ENCODE data around the gene RNF151.

Gene RNF151

DNA sequence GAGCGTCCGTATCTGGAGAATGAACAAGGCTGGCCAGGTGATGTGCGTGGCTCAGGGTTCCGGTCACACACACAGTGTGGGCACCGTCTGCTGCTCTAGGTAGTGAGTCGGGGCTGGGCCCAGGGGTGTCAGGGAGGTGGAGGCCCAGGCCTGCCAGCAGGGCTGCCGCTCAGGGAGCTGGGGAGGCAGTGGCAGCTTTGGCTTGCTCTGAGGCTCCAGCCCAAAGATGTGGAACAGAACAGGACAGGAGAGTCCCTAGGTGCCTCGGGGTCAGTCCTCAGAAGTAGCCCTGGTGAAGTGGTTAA, 9.5 kb downstream of the RNF151 start:
- DNase-seq (ENCODE audit: insufficient read length, low spot score) (no peak), FAIRE-seq (no peak)

DNA sequence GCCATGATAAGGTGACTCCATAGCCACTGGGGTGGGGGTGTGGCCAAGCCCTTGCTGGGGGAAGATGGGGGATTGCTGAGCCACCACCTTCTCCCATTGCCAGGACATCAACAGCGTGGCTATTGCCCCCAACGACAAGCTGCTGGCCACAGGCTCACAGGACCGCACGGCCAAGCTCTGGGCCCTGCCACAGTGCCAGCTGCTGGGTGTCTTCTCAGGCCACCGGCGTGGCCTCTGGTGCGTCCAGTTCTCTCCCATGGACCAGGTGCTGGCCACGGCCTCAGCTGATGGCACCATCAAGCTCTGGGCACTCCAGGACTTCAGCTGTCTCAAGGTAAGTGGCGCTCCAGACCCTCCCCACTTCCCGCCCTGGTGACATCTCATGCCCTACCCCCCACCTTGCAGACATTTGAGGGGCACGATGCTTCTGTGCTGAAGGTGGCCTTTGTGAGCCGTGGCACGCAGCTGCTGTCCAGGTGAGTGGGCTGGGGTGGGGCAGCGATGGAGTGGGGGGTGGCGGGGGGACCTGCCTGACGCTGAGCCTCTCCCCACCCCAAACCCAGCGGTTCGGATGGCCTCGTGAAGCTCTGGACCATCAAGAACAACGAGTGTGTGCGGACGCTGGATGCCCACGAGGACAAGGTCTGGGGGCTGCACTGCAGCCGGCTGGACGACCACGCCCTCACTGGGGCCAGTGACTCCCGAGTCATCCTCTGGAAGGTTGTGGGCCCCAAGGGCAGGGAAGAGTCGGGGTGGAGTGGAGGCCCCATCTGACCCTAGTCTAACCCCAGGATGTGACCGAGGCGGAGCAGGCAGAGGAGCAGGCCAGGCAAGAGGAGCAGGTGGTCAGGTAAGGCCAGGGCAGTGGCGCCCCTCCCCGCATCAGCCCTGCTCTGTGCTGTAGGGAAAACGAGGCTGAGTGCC, 10.6 kb downstream of the RNF151 start:
- DNase-seq (ENCODE audit: insufficient read length, low spot score) (no peak), FAIRE-seq (no peak)

DNA sequence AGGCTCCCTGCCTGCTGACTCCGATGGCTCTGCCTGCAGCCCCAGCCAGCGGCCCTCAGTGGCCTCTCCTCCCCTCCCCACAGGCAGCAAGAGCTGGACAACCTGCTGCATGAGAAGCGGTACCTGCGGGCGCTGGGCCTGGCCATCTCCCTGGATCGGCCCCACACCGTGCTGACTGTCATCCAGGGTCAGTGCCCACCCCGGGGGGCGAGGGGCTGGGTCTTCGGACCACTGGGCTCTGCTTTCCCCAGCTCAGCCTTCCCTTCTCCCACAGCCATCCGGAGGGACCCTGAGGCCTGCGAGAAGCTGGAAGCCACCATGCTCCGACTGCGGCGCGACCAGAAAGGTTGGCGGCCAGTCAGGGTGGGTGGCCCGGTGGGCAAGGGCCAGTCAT, 11.2 kb downstream of the RNF151 start:
- FAIRE-seq (no peak), DNase-seq (ENCODE audit: insufficient read length, low spot score) (no peak)

- DNase-seq (ENCODE audit: insufficient read length, low spot score) (no peak), FAIRE-seq (no peak)
Measured at GRCh38 chr16:1978476-1979120, 11.9 kb downstream of the RNF151 start.

DNA sequence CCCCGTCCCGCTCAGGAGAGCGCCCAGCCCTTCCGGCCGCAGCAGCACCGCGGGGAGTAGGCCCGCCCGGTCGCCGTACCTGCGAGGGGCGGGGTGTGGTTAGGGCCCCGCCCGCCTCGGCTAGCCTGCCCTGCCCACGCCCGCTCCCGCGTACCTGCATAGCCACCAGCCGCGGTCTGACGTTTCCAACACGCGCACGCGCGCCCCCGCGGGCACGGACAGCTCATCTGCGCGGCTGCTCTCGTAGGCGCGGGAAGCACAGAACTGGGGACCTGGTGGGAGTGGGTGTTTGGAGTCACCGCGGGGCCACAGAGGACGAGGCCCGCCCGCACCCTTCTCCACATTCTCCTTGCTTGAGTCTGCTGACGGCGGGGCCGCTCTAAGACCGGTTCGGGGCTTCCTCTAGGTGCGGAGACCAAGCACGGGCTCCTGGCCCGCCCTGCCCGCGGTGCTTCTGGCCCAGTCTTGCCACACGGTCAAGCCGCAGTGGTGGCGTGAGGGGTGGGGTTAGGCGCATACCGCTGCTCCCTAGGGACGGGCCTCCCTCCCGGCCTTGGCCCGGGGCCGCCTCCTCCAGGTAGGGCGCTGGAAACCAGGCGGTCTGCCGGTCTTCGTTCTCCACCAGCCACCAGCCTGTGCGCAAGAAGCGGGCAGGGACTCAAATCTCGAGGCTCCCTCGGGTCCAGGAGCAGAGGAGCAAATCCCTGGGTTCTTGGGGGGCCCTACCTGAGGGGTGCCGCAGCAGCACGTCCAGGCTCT, 12.8 kb downstream of the RNF151 start:
- no peak for FAIRE-seq
- DNase-seq (ENCODE audit: insufficient read length, low spot score) = no peak

GRCh38 chr16:1980030-1980769, 13.5 kb downstream of the RNF151 start:
- FAIRE-seq = no peak
- no peak for DNase-seq (ENCODE audit: insufficient read length, low spot score)

GRCh38 chr16:1980770-1981087, 14.1 kb downstream of the RNF151 start:
- DNase-seq (ENCODE audit: insufficient read length, low spot score) = no peak
- no peak for FAIRE-seq

GRCh38 chr16:1981398-1981836, 14.8 kb downstream of the RNF151 start, which contains the start of gene NOXO1:
TSS of gene NOXO1 (minus strand) at chr16:1981469. CDS start at chr16:1981179, 290 bp downstream.
- no peak for DNase-seq (ENCODE audit: insufficient read length, low spot score)
- no peak for FAIRE-seq

- DNase-seq (ENCODE audit: insufficient read length, low spot score) (no peak), FAIRE-seq (no peak)
Measured at GRCh38 chr16:1982013-1982433, 15.4 kb downstream of the RNF151 start.

DNA sequence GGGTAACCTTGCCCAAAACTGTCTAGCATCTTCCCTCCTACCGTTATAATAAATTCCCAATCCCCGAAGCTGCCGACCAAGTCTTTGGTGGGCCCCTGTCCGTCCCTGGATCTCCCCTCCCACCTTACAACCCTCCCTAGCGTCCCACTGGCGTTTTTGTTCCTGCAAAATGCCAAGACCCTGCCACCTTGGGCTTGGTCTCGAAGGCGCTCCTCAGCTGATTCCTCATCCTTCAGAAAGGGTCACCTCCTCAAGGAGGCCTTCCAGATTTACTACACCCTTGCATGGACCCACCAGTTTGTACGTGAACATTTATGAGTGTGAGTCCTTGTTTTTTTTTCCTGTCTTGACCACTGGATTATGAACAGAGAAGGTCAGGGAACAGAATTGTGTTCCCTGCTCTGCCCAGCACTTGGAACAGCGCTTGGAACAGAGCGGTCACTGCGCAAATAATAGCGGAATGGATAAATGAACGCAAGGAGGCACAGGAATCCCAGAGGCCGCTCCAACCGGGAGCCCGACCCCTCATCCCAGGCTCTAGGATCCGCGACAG, 16.4 kb downstream of the RNF151 start:
- DNase-seq (ENCODE audit: insufficient read length, low spot score) (no peak), FAIRE-seq (no peak)

- FAIRE-seq (peak; percentile 90), DNase-seq (ENCODE audit: insufficient read length, low spot score) (peak; percentile 97)
Measured at GRCh38 chr16:1983544-1984346, 17.1 kb downstream of the RNF151 start, which contains the start of gene GFER. TSS of gene GFER (plus strand) at chr16:1984193. CDS start at chr16:1984219, 26 bp downstream.

DNA sequence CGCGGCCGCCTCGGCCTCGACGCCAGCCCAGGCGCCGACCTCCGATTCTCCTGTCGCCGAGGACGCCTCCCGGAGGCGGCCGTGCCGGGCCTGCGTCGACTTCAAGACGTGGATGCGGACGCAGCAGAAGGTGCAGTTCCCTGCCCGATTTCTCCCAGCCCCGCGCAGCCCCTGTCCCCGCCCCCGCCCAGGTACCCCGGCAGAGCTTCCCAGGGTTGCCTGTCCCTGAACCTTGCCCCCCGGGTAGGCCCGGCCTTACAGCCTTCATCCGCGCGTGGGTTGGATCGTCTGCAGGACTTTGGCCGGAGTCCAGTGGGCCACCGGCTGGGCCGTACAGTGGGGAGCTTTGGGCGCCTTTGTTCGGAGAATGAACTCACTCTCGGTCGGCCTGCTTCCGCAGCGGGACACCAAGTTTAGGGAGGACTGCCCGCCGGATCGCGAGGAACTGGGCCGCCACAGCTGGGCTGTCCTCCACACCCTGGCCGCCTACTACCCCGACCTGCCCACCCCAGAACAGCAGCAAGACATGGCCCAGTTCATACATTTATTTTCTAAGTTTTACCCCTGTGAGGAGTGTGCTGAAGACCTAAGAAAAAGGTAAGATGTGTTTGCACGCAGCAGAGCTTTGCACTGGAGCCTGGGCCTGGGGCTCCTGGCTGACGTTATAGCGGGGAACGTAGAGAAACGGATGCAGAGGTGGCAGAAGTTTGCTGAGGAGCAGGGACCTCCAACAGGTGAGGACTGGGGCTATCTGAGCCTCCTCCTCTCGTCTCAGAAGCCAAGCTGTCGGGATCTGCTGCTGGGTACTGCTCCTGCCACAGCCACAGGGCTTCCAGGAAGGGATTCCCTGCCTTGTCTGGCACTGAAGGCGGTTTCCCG, 17.9 kb downstream of the RNF151 start:
- FAIRE-seq = peak; percentile 53
- DNase-seq (ENCODE audit: insufficient read length, low spot score) = no peak

- no peak for FAIRE-seq
Measured at GRCh38 chr16:1985466-1986150, 19.0 kb downstream of the RNF151 start.

GRCh38 chr16:1987198-1987597, 20.5 kb downstream of the RNF151 start:
- no peak for DNase-seq (ENCODE audit: insufficient read length, low spot score)
- no peak for FAIRE-seq

More at GRCh38 chr16:1985466-1986150, 19.0 kb downstream of the RNF151 start:
- no peak for DNase-seq (ENCODE audit: insufficient read length, low spot score)

DNA sequence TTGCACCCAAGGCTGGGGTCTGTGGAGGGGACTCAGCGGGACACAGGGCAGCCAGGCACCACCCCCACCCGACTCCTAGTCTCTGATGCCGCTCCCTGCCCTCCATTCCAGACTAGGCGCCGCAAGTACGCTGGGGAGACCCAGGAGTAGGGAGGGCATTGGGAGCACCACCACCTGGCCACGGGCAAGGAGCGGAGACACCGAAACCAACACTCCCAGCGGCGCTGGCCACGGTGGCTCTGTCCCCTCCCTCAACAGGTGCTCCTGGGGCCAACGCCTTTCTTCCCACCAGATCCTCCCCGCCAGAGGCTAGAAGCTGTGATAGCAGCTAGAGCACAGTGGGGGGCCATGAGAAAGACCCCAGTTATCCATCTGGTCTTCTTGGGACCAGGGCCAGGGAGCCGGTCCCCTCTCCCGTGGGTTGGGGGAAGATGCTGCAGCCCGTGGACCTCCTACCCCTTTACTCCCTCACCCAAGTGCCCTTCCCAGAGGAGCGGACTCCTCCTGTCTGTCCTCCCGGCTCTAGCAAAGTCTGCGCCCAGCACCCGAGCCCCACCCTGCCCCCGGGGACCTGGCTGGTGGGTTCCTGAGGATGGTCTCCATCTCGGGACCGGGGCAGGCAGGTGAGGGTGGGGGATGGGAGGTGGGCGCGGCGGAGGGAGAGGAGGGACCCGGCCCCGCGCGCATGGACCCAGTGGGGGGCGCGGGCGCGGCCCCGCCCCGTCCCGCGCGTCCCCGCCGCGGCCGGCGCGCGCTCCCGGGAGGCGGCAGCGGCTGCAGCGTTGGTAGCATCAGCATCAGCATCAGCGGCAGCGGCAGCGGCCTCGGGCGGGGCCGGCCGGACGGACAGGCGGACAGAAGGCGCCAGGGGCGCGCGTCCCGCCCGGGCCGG, 22.8 kb downstream of the RNF151 start, which contains the start of gene SYNGR3:
Gene SYNGR3 (plus strand): TSS at position 762 of the 892 bp plus-strand sequence. CDS start 133 bp downstream, outside the sequence.
- no peak for DNase-seq (ENCODE audit: insufficient read length, low spot score)
- FAIRE-seq = no peak

- FAIRE-seq = no peak
- no peak for DNase-seq (ENCODE audit: insufficient read length, low spot score)
Measured at GRCh38 chr16:1990101-1990350, 23.4 kb downstream of the RNF151 start.
